ENCODE results near the gene NUDT9. TPM values are rescaled to one million over a fixed set of nuclear protein-coding genes. Genes with fewer than 3 reads are reported as not detected.
"Not testable (repeated sequence)": the region's sequence is repeated elsewhere in the genome, so short reads cannot be mapped to it uniquely, and the experiment has no call there.

The NUDT9 gene
- total RNA-seq, 1 donor from 2014 or later: 26.5 TPM

GRCh38 chr4:87392183-87392582 lies 30.2 kb upstream of the NUDT9 start:
- peaks cover 13% of the 10 kb centered on the region for H3K9me3 Mint-ChIP-seq
- no peak overlapping the region for H3K27ac Mint-ChIP-seq
- no peak overlapping the region for H3K4me3 Mint-ChIP-seq
- no peak for DNase-seq (ENCODE audit: extremely low spot score, unreplicated experiment)
- peaks cover 17% of the 10 kb centered on the region for H3K36me3 Mint-ChIP-seq
- H3K4me1 Mint-ChIP-seq (ENCODE audit: unreplicated experiment): peaks cover 28% of the 10 kb centered on the region
- TF ChIP-seq CTCF (conservative IDR thresholded peaks at IDR 0.05): no peak
- no peaks in the 10 kb centered on the region for H3K27me3 Mint-ChIP-seq

GRCh38 chr4:87395073-87395472 lies 27.3 kb upstream of the NUDT9 start:
- not testable (repeated sequence) for DNase-seq (ENCODE audit: extremely low spot score, unreplicated experiment); H3K27me3 Mint-ChIP-seq; H3K4me3 Mint-ChIP-seq; H3K27ac Mint-ChIP-seq; H3K9me3 Mint-ChIP-seq; H3K36me3 Mint-ChIP-seq
- H3K4me1 Mint-ChIP-seq (ENCODE audit: unreplicated experiment): peaks cover 12% of the 10 kb centered on the region

GRCh38 chr4:87395851-87396250 lies 26.5 kb upstream of the NUDT9 start:
- H3K9me3 Mint-ChIP-seq; H3K4me3 Mint-ChIP-seq; H3K27me3 Mint-ChIP-seq; DNase-seq (ENCODE audit: extremely low spot score, unreplicated experiment); H3K4me1 Mint-ChIP-seq (ENCODE audit: unreplicated experiment); H3K27ac Mint-ChIP-seq; H3K36me3 Mint-ChIP-seq: not testable (repeated sequence)

- DNase-seq (ENCODE audit: extremely low spot score, unreplicated experiment): no peak
Measured at GRCh38 chr4:87399148-87399547, 23.2 kb upstream of the NUDT9 start.

GRCh38 chr4:87399954-87400353 lies 22.4 kb upstream of the NUDT9 start:
- Mint-ChIP-seq H3K4me1 (ENCODE audit: unreplicated experiment) (no peaks in the 10 kb centered on the region), H3K36me3 (no peaks in the 10 kb centered on the region), H3K9me3 (peaks cover 6% of the 10 kb centered on the region), H3K27me3 (no peaks in the 10 kb centered on the region), H3K27ac (no peak overlapping the region), H3K4me3 (no peak overlapping the region)
- TF ChIP-seq CTCF (conservative IDR thresholded peaks at IDR 0.05): no peak
- DNase-seq (ENCODE audit: extremely low spot score, unreplicated experiment): no peak

More at GRCh38 chr4:87399148-87399547, 23.2 kb upstream of the NUDT9 start:
- H3K4me1 Mint-ChIP-seq (ENCODE audit: unreplicated experiment): no peaks in the 10 kb centered on the region
- peaks cover 6% of the 10 kb centered on the region for H3K9me3 Mint-ChIP-seq
- TF ChIP-seq CTCF (conservative IDR thresholded peaks at IDR 0.05): no peak
- H3K36me3 Mint-ChIP-seq: no peaks in the 10 kb centered on the region
- H3K27ac Mint-ChIP-seq: no peak overlapping the region
- no peaks in the 10 kb centered on the region for H3K27me3 Mint-ChIP-seq
- H3K4me3 Mint-ChIP-seq: no peak overlapping the region

GRCh38 chr4:87403732-87404131 lies 18.6 kb upstream of the NUDT9 start:
- not testable (repeated sequence) for H3K36me3 Mint-ChIP-seq; H3K27me3 Mint-ChIP-seq; H3K4me1 Mint-ChIP-seq (ENCODE audit: unreplicated experiment); H3K27ac Mint-ChIP-seq; DNase-seq (ENCODE audit: extremely low spot score, unreplicated experiment); H3K4me3 Mint-ChIP-seq
- H3K9me3 Mint-ChIP-seq: peaks cover 12% of the 10 kb centered on the region

GRCh38 chr4:87405211-87405820 lies 17.1 kb upstream of the NUDT9 start:
- Mint-ChIP-seq H3K4me3 (no peak overlapping the region), H3K9me3 (peaks cover 12% of the 10 kb centered on the region), H3K27me3 (no peaks in the 10 kb centered on the region), H3K36me3 (no peaks in the 10 kb centered on the region), H3K4me1 (ENCODE audit: unreplicated experiment) (no peaks in the 10 kb centered on the region), H3K27ac (no peak overlapping the region)
- TF ChIP-seq CTCF (conservative IDR thresholded peaks at IDR 0.05): no peak
- DNase-seq (ENCODE audit: extremely low spot score, unreplicated experiment): no peak
